ENCODE results near the gene MED10.

DNA sequence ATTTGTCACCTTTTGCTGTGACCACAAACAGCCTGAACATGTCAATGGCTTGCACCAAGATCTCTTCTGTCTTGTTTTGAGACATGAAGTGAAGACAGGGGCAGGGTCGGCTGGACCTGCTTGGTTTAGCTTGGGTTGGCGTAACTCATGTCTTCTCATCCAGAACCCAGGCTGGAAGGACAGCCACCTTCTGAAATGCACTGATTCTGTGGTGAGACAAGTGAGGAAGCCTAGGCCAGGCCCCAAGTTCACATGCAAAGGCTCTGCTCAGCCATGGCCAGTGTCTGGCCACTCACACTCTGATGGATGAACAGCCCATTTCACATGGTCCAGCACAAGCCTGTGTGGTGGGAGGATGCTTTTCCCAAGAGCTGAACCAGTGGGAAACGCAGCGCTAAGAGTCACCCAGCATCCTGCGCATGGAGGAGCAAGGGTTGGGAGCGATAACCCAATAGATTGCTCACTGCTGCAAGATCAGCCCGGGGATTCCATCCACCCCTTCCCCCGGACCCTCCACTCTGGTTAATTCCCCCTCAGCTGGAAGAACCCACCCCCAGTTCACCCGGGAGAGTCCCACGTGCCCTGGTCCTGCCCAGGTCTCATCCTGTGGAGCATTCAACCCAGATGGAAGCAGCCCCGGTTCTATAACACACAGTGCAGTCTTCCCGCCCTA lies 16.2 kb upstream of the MED10 start:
- TF ChIP-seq CTCF (IDR thresholded peaks at IDR 0.05; ENCODE audit: extremely low read depth in 1 of 2, insufficient read depth in 1 of 2, low read depth in 1 of 2, low read length in 2 of 2) (no peak), GATA2 (IDR thresholded peaks at IDR 0.05; ENCODE audit: insufficient read depth, insufficient read length, low read depth, low read length) (no peak), EZH2 (IDR thresholded peaks at IDR 0.05; ENCODE audit: borderline replicate concordance, low read depth, low read length, severe bottlenecking) (no peak), POLR2A (IDR thresholded peaks at IDR 0.05; ENCODE audit: low read depth, low read length) (no peak), MAX (IDR thresholded peaks at IDR 0.05; ENCODE audit: insufficient read depth, insufficient read length) (no peak), JUN (IDR thresholded peaks at IDR 0.05; ENCODE audit: borderline replicate concordance, insufficient read depth, insufficient read length, low read depth) (no peak)

Data from endothelial cell of umbilical vein (primary cell).